CD4-positive, alpha-beta T cell treated with Interleukin-17A for 1 hour (primary cell): Measurements from ENCODE around the gene RPUSD4.

Experiments
- DNase-seq: peaks from one replicate; pipeline ENCODE4 v3.0.0-alpha.2; 2020

RPUSD4 gene

DNA sequence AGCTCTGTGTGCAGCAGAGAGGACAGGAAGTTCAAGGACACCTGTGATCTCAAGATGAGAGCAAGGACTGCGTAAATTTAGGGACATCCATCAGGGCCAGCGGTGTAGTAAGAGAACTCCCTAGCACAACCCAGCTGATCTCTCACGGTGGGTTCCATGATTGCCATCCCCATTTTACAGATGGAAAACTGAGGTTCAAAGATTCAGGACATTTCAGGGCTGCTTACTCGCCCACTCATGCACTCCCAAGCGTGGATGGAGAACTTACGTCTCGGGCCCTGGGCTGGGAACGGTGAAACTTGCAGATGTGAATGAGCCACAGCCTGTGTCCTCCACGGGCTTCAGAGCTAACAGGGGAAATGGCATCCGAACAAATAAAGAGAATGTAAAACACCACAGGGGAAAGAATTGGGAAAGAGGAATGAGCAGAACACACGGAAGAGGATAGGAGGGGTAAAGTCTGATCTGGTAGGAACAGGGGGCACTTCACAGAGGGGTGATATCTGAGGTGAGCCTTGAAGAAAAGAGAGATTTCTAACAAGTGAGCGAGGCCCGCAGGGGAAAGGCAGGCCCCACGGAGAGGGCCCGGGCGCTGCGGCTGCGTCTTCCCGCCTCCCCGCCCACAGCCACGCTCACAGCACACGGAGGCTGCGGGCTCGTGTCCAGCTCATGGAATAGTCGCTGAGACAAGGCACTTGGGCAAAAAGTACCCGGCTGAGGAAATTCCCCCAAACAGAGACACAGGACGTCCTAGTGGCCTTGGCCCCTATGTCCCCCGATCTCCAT is 55.9 kb downstream of the RPUSD4 start:
- DNase-seq = no peak

DNA sequence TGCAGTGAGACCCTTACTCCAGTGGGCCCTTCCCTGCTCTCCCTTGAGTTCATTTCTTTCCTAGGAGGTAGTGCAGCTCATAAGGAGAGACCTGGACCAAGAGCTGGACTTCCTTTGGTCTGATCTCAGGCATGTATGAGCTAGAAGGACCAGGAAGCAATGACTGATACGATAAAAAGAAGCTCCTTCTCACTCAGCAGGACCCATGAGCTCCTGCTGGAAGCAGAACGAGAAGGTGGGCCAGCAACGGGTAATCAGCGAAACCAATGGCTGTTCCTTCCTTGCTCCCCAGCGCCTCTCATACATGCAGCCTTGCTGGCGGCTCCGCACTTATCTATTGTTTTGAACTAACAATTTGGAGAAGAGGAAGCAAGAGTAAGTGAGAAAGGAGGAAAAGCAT is 56.8 kb downstream of the RPUSD4 start:
- DNase-seq = no peak

DNA sequence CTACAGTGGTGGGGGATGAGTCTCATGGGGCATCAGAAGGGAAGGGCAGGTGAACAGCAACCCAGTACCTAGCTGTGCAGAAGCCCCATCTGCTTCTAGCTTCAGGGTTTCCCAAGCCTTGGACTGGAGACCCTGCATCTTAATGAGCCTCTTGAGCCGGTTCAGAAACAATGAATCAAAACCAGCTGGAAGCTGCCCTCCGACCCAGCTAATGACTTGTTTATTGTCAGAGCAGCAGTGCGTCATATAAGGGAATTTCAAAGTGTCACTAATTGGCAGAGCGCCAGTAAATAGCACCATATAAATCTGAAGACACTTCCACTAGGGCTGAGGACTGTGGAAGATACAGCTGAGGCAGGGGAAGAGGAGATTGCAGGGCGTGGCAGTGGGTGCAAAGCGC is 57.5 kb downstream of the RPUSD4 start:
- no peak for DNase-seq

GRCh38 chr11:126153006-126153405 is 58.4 kb downstream of the RPUSD4 start:
- DNase-seq = no peak

DNA sequence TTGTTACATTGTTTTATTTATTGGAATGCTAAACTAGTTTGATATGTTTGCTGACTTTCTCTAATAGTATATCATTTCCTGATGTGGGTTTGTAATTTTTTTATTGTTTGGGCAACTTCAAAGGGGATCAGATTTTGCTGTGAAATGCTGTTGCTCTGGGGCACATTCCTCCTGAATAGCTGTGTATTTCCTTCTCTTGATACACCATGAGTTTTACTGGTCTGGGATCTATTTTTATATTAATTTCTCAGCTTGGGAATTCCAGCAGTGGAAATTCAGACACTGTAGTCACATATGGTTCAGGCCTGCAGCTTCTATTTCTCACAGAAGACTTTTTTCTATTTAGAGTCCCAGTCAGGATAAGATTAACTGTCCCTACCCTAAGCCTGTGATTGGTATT is 58.9 kb downstream of the RPUSD4 start:
- no peak for DNase-seq

- no peak for DNase-seq
Observed at GRCh38 chr11:126152152-126152551, 59.3 kb downstream of the RPUSD4 start.
